K562 (cell line): ENCODE measurements around the gene MED31.

Source experiments
- EHMT2 ChIP-seq: fragments of 450-650 bp; IDR thresholded peaks from 2 replicates; pipeline ENCODE4 v1.6.1; 2018; ENCODE audit warnings: antibody characterized with exemption
- EP300 ChIP-seq: IDR thresholded peaks from 2 replicates; pipeline ENCODE4 v1.6.1; 2012; ENCODE audit warnings: low read length, improper control_type of control experiment
- EZH2 ChIP-seq: IDR thresholded peaks from 2 replicates; pipeline ENCODE4 v1.6.1; 2012; ENCODE audit warnings: low read depth, mild to moderate bottlenecking, inconsistent platforms, low read length, borderline replicate concordance
- KDM1A ChIP-seq, 2 experiments: fragments of 450-650 bp; IDR thresholded peaks; 2 replicates each; pipeline ENCODE4 v1.6.1; 2016; ENCODE audit warnings: mild to moderate bottlenecking in 2 of 2
- KLF13 ChIP-seq: fragments of 450-650 bp; IDR thresholded peaks from 2 replicates; pipeline ENCODE4 v1.6.1; 2016; ENCODE audit warnings: missing genetic modification characterization, low read depth, mild to moderate bottlenecking, missing compliant biosample characterization, moderate library complexity, borderline replicate concordance
- RFX5 ChIP-seq: IDR thresholded peaks from 2 replicates; pipeline ENCODE4 v1.6.1; 2011; ENCODE audit warnings: low read depth, mild to moderate bottlenecking, improper control_type of control experiment, low read length
- TF ChIP-seq, protein P1 (sequence below), 3 experiments: IDR thresholded peaks in 2 of 3; conservative IDR thresholded peaks in 1 of 3; 2 replicates each; pipeline ENCODE4 v1.5.1; 2011 to 2012; ENCODE audit warnings: low read length in 3 of 3, mild to moderate bottlenecking in 3 of 3, control low read depth in 2 of 3, improper control_type of control experiment in 1 of 3, inconsistent platforms in 1 of 3, low read depth in 1 of 3, mixed read lengths in 1 of 3, moderate library complexity in 1 of 3; ENCODE audit not compliant: insufficient read depth in 2 of 3
- TF ChIP-seq, protein P2 (sequence below), 2 experiments: IDR thresholded peaks; 2 replicates each; pipeline ENCODE4 v1.6.1; 2012; ENCODE audit warnings: improper control_type of control experiment in 2 of 2, low read depth in 2 of 2, low read length in 2 of 2, borderline replicate concordance in 1 of 2
- TF ChIP-seq, protein P3 (sequence below): fragments of 450-650 bp; IDR thresholded peaks from 2 replicates; pipeline ENCODE4 v1.6.1; 2016; ENCODE audit warnings: missing biosample characterization, missing genetic modification characterization

DNA sequence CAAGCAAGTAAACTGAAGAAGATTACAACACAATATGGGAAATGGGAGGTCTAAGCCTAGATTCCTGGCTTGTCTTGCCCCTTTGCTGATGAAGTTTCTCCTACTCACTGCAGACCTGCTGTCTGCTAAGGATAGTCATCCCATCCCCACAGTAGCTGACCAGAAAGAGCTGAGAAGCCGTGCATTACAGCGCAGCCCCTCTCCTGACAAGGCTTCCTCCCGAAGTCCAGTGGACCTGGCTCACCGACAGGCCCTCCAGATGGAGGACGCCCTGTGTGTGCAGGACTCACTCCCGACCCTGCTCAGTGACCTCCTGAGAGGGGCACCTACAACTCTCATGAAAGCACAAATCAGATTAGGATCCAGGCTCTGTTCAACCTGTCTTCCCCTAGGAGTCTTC lies 46.3 kb downstream of the MED31 start:
- no peak for TF ChIP-seq EHMT2
- TF ChIP-seq EZH2, result no peak
- TF ChIP-seq, protein P1, sequence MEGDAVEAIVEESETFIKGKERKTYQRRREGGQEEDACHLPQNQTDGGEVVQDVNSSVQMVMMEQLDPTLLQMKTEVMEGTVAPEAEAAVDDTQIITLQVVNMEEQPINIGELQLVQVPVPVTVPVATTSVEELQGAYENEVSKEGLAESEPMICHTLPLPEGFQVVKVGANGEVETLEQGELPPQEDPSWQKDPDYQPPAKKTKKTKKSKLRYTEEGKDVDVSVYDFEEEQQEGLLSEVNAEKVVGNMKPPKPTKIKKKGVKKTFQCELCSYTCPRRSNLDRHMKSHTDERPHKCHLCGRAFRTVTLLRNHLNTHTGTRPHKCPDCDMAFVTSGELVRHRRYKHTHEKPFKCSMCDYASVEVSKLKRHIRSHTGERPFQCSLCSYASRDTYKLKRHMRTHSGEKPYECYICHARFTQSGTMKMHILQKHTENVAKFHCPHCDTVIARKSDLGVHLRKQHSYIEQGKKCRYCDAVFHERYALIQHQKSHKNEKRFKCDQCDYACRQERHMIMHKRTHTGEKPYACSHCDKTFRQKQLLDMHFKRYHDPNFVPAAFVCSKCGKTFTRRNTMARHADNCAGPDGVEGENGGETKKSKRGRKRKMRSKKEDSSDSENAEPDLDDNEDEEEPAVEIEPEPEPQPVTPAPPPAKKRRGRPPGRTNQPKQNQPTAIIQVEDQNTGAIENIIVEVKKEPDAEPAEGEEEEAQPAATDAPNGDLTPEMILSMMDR (IDR thresholded peaks at IDR 0.05 in 2 of 3, conservative IDR thresholded peaks at IDR 0.05 in 1 of 3; ENCODE audit: insufficient read depth in 2 of 3, low read depth in 1 of 3, low read length in 3 of 3), result no peak
- TF ChIP-seq EP300, result no peak
- no peak for TF ChIP-seq KDM1A (IDR thresholded peaks at IDR 0.05)
- TF ChIP-seq RFX5, result no peak
- TF ChIP-seq, protein P2, sequence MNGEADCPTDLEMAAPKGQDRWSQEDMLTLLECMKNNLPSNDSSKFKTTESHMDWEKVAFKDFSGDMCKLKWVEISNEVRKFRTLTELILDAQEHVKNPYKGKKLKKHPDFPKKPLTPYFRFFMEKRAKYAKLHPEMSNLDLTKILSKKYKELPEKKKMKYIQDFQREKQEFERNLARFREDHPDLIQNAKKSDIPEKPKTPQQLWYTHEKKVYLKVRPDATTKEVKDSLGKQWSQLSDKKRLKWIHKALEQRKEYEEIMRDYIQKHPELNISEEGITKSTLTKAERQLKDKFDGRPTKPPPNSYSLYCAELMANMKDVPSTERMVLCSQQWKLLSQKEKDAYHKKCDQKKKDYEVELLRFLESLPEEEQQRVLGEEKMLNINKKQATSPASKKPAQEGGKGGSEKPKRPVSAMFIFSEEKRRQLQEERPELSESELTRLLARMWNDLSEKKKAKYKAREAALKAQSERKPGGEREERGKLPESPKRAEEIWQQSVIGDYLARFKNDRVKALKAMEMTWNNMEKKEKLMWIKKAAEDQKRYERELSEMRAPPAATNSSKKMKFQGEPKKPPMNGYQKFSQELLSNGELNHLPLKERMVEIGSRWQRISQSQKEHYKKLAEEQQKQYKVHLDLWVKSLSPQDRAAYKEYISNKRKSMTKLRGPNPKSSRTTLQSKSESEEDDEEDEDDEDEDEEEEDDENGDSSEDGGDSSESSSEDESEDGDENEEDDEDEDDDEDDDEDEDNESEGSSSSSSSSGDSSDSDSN (IDR thresholded peaks at IDR 0.05; ENCODE audit: borderline replicate concordance in 1 of 2, low read depth in 2 of 2, low read length in 2 of 2), result no peak
- no peak for TF ChIP-seq KLF13
- TF ChIP-seq, protein P3, sequence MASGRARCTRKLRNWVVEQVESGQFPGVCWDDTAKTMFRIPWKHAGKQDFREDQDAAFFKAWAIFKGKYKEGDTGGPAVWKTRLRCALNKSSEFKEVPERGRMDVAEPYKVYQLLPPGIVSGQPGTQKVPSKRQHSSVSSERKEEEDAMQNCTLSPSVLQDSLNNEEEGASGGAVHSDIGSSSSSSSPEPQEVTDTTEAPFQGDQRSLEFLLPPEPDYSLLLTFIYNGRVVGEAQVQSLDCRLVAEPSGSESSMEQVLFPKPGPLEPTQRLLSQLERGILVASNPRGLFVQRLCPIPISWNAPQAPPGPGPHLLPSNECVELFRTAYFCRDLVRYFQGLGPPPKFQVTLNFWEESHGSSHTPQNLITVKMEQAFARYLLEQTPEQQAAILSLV (tag), result no peak
